ENCODE data around the gene SPAG8. TPM values are rescaled to one million over a fixed set of nuclear protein-coding genes. Genes with fewer than 3 reads are reported as not detected.

SPAG8 gene
- total and polyA plus RNA-seq, 11 donors = 0.58 to 4.2 (median 2.5) TPM

- DNase-seq (peak; percentile 97 to 99 (median 98)), ATAC-seq (peak; percentile 89 to 95 (median 92))
- intact Hi-C loops (cut with DNase I) = loop anchor here in 7 of 10 donors (5.0 to 10.0 kb wide), 6 partner anchors 37 to 174 kb away; partner anchors contain the start of genes CCDC107 (in 2 of the 7), RMRP (in 2 of the 7), NPR2 (in 1 of the 7) and SIT1 (in 1 of the 7)
- no peaks in the 10 kb centered on the region for H3K36me3 ChIP-seq
- TF ChIP-seq CTCF (IDR thresholded peaks at IDR 0.05) (no peak), POLR2A (IDR thresholded peaks at IDR 0.05) (peak in 1 of 2 donors; percentile 57)
- H3K27me3 ChIP-seq = no peaks in the 10 kb centered on the region
- no peaks in the 10 kb centered on the region for H3K9me3 ChIP-seq
- H3K27ac ChIP-seq = peak within 1 kb of the TSS; percentile 85 to 99 (median 94)
- peak within 1 kb of the TSS; percentile 65 to 97 (median 78) for H3K4me3 ChIP-seq
- peaks cover 3 to 53% (median 39%) of the 10 kb centered on the region in 12 donors for H3K4me1 ChIP-seq
- WGBS, 4 donors = 0 to 3% (median 1%) methylated on average over 19 to 53 of the region's 53 CpGs
Observed at GRCh38 chr9:35829084-35829763, 17.2 kb upstream of the SPAG8 start, which contains the start of gene TMEM8B. Gene TMEM8B, plus strand, starts transcription at chr9:35829228. Its CDS starts 220 bp downstream, at chr9:35829448.

- DNase-seq = peak in 3 of 5 donors; percentile 40 to 66 (median 41)
- H3K27me3 ChIP-seq = no peaks in the 10 kb centered on the region
- no peaks in the 10 kb centered on the region for H3K9me3 ChIP-seq
- H3K27ac ChIP-seq = peak within 1 kb of the TSS; percentile 85 to 99 (median 94)
- peaks cover 3 to 50% (median 35%) of the 10 kb centered on the region in 12 donors for H3K4me1 ChIP-seq
- 0 to 2% (median 1%) methylated on average over 6 to 21 of the region's 21 CpGs for WGBS, 4 donors
- peak in 2 of 4 donors; percentile 2 to 3 for ATAC-seq
- intact Hi-C loops (cut with DNase I) = loop anchor here in 7 of 10 donors (5.0 to 10.0 kb wide), 6 partner anchors 36 to 174 kb away; partner anchors contain the start of genes CCDC107 (in 2 of the 7), RMRP (in 2 of the 7), NPR2 (in 1 of the 7) and SIT1 (in 1 of the 7)
- TF ChIP-seq CTCF (IDR thresholded peaks at IDR 0.05) (no peak), POLR2A (IDR thresholded peaks at IDR 0.05) (no peak)
- H3K36me3 ChIP-seq = no peaks in the 10 kb centered on the region
- peak within 1 kb of the TSS; percentile 65 to 97 (median 78) for H3K4me3 ChIP-seq
Observed at GRCh38 chr9:35828716-35829083, 16.6 kb upstream of the SPAG8 start, which contains the start of gene FAM221B. Gene FAM221B, minus strand, starts transcription at chr9:35828732. Its CDS starts 2,571 bp downstream, at chr9:35826161.

GRCh38 chr9:35827486-35827885, 15.4 kb upstream of the SPAG8 start:
- 89 to 95% (median 91%) methylated on average over 3 of the region's 3 CpGs for WGBS, 4 donors
- intact Hi-C loops (cut with DNase I) = loop anchor here (2.0 to 10.0 kb wide), 8 partner anchors 35 to 173 kb away; partner anchors contain the start of genes NPR2 (in 6 of the 10), CCDC107 (in 2 of the 10), RMRP (in 2 of the 10) and SIT1 (in 1 of the 10)
- H3K4me1 ChIP-seq = peaks cover 3 to 38% (median 26%) of the 10 kb centered on the region in 12 donors
- H3K9me3 ChIP-seq = no peaks in the 10 kb centered on the region
- no peak overlapping the region for H3K27ac ChIP-seq
- H3K4me3 ChIP-seq = no peak overlapping the region
- no peak for TF ChIP-seq POLR2A (IDR thresholded peaks at IDR 0.05)
- no peak for TF ChIP-seq CTCF (IDR thresholded peaks at IDR 0.05)
- no peaks in the 10 kb centered on the region for H3K27me3 ChIP-seq
- H3K36me3 ChIP-seq = no peaks in the 10 kb centered on the region
- no peak for DNase-seq
- ATAC-seq = no peak
